OCI-LY7 (cell line): Measurements from ENCODE around the gene ARL14EP. TPM values are rescaled to one million over a fixed set of nuclear protein-coding genes. Genes with fewer than 3 reads are reported as not detected.

Experiments used
- BruUV-seq: library from RNA; stranded (reverse); fragments of 400-500 nt; replicated peaks from 2 replicates; lab custom pipeline; 2021; lab: Mats Ljungman, UMichigan
- CTCF ChIA-PET: fragments of 300-600 bp; sonication (Branson Sonifier 250); formaldehyde crosslinking; loops from one replicate; lab custom pipeline; 2022; ENCODE audit warnings: antibody characterized with exemption; ENCODE audit not compliant: unreplicated experiment; lab: Charles Lee
- POLR2A ChIA-PET: fragments of 300-600 bp; sonication (Branson Sonifier 250); formaldehyde crosslinking; loops from one replicate; lab custom pipeline; 2022; ENCODE audit warnings: antibody characterized with exemption; lab: Charles Lee
- DNase-seq: peaks from one replicate; pipeline ENCODE4 v3.0.0-alpha.2; 2015; ENCODE audit warnings: low spot score
- H2AFZ ChIP-seq: fragments of 200-600 bp; sonication (generic), shearing (Covaris generic); 2 replicates; pipeline ENCODE4 v1.6.1; 2014; ENCODE audit warnings: mild to moderate bottlenecking, antibody characterized with exemption, low read length, moderate library complexity
- H3K27ac ChIP-seq: fragments of 200-600 bp; sonication (generic); 2 replicates; pipeline ENCODE4 v1.5.1; 2014; ENCODE audit warnings: mixed run types, low read depth, mild to moderate bottlenecking, moderate library complexity, low read length, inconsistent platforms; ENCODE audit not compliant: poor library complexity, severe bottlenecking
- H3K36me3 ChIP-seq: fragments of 200-600 bp; sonication (generic); 2 replicates; pipeline ENCODE4 v1.6.1; 2014; ENCODE audit warnings: mild to moderate bottlenecking, antibody characterized with exemption, low read length, moderate library complexity, mixed read lengths; ENCODE audit not compliant: insufficient read depth
- H3K4me1 ChIP-seq: fragments of 200-600 bp; sonication (generic); 2 replicates; pipeline ENCODE4 v1.5.1; 2014; ENCODE audit warnings: mild to moderate bottlenecking, low read length; ENCODE audit not compliant: insufficient read depth, poor library complexity, severe bottlenecking
- H3K4me2 ChIP-seq: fragments of 200-600 bp; sonication (generic); 2 replicates; pipeline ENCODE4 v1.6.1; 2014; ENCODE audit warnings: mild to moderate bottlenecking, low read length
- H3K4me3 ChIP-seq: fragments of 200-600 bp; sonication (generic); 2 replicates; pipeline ENCODE4 v1.5.1; 2014; ENCODE audit warnings: mild to moderate bottlenecking, low read depth, low read length; ENCODE audit not compliant: poor library complexity, severe bottlenecking
- H3K79me2 ChIP-seq: fragments of 200-600 bp; sonication (generic); 2 replicates; pipeline ENCODE4 v1.6.1; 2016; ENCODE audit warnings: low read depth, mild to moderate bottlenecking, low read length, moderate library complexity, mixed read lengths; ENCODE audit not compliant: insufficient read depth
- H3K9me2 ChIP-seq: fragments of 200-600 bp; sonication (generic); 2 replicates; pipeline ENCODE4 v1.6.1; 2016; ENCODE audit warnings: mild to moderate bottlenecking, low read length, mixed read lengths; ENCODE audit not compliant: insufficient read depth
- H3K9me3 ChIP-seq: fragments of 200-600 bp; sonication (generic); 2 replicates; pipeline ENCODE4 v1.6.1; 2014; ENCODE audit warnings: mild to moderate bottlenecking, mixed run types, low read length, mixed read lengths
- H4K20me1 ChIP-seq: fragments of 200-600 bp; sonication (generic); 2 replicates; pipeline ENCODE4 v1.6.1; 2014; ENCODE audit warnings: mild to moderate bottlenecking, antibody characterized with exemption, low read length, moderate library complexity, mixed read lengths; ENCODE audit not compliant: insufficient read depth
- CTCF ChIP-seq: fragments of 200-600 bp; sonication (generic); conservative IDR thresholded peaks from 2 replicates; pipeline ENCODE4 v1.5.1; 2014; ENCODE audit warnings: mild to moderate bottlenecking, antibody characterized with exemption, low read length, moderate library complexity, mixed read lengths
- EZH2phosphoT487 ChIP-seq: fragments of 200-600 bp; sonication (generic); IDR thresholded peaks from 2 replicates; pipeline ENCODE4 v1.6.1; 2018; ENCODE audit warnings: low read depth, borderline replicate concordance, mild to moderate bottlenecking, mixed run types, antibody characterized with exemption, low read length, moderate library complexity, mixed read lengths
- intact Hi-C: fragments of 100-400 bp; cut with micrococcal nuclease; formaldehyde crosslinking; loops from one replicate; pipeline ENCODE4 v1.10.0; 2022; ENCODE audit not compliant: unreplicated experiment
- total RNA-seq, 2 experiments: library from RNA; depleted of rRNA in 1 of 2; stranded (reverse); fragments of >200 nt in 1 of 2; shearing (Covaris generic) in 1 of 2; gene quantifications; 2 replicates each; pipeline ENCODE4 v1.2.3, GENCODE V29; 2014 to 2022

The ARL14EP gene
- total RNA-seq, 2 experiments from 2014 or later, result 37.8 to 51.5 TPM

DNA sequence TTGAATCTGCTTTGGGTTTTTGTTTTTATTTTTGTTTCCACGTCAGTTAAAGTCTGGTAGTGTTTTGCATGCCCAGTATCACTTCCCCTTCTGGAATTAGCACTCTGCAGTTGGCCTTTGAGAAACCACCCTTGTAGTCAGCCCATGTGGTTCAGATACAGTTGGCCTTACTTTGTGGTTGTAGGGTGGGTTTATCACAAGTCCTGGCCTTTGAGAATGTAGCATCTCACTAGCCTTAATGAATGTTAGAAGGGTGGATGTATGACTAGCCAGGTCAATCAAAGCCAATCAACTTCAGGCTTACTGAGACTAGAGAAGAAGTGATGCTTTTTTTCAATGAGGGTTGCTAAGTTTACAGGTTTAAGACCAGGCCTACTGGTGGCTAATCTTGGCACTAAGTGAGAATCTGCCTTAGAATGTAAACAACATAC lies 19.8 kb downstream of the ARL14EP start:
- no peaks in the 10 kb centered on the region for H4K20me1 ChIP-seq
- H3K27ac ChIP-seq, result peak overlapping the region; percentile 99
- no peaks in the 10 kb centered on the region for H3K9me2 ChIP-seq
- no TSS peak for BruUV-seq
- peak overlapping the region; percentile 70 for H3K4me2 ChIP-seq
- intact Hi-C loops, result loop anchor here (1.0 to 10.0 kb wide), 3 partner anchors 19 to 512 kb away; partner anchors contain the start of gene ARL14EP
- POLR2A ChIA-PET, result interaction anchor here (1.6 to 3.6 kb wide), 2 partner anchors 13 to 19 kb away, joined by 7 to 76 read pairs; partner anchors contain the start of gene ARL14EP
- TF ChIP-seq EZH2phosphoT487 (no peak), CTCF (no peak)
- peaks cover 64% of the 10 kb centered on the region for H3K36me3 ChIP-seq
- peaks cover 52% of the 10 kb centered on the region; the same call in 1 of the 2 replicates for H3K79me2 ChIP-seq
- CTCF ChIA-PET, result no interaction called here
- peaks cover 23% of the 10 kb centered on the region for H3K9me3 ChIP-seq
- H3K4me3 ChIP-seq, result peak overlapping the region; percentile 52
- H3K4me1 ChIP-seq, result peaks cover 65% of the 10 kb centered on the region
- peak; percentile 94 for DNase-seq
- H2AFZ ChIP-seq, result peak overlapping the region; percentile 37; the same call in 1 of the 2 replicates

DNA sequence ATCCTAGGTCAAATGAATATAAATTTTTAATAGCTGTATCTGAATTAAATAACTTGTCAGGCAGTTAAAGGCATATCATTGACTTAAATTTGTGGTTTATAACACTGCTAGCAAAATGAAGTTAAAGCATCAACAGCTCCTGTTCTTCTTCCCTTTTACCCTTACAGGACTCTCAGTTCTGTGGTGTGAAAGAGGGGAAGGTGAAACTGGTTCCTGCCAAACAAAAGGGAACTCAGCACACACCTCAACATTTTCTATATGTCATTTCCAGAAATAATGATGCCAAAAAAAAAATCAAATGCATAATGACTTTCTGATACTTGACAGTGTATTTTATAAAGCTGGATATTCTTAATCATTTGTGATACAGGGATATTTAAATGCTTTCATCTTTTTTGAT lies 21.2 kb downstream of the ARL14EP start:
- Histone ChIP-seq H3K4me3 (peak overlapping the region; percentile 47), H3K9me2 (no peaks in the 10 kb centered on the region), H4K20me1 (no peaks in the 10 kb centered on the region), H2AFZ (no peak overlapping the region; the same call in 1 of the 2 replicates), H3K4me2 (peak overlapping the region; percentile 74), H3K9me3 (peaks cover 23% of the 10 kb centered on the region), H3K27ac (peak overlapping the region; percentile 99), H3K36me3 (peaks cover 51% of the 10 kb centered on the region), H3K4me1 (peaks cover 60% of the 10 kb centered on the region), H3K79me2 (peaks cover 44% of the 10 kb centered on the region; the same call in 1 of the 2 replicates)
- ChIA-PET POLR2A (interaction anchor here (0.5 to 3.6 kb wide), 6 partner anchors 14 to 1583 kb away, joined by 3 to 76 read pairs (median 4); partner anchors contain the start of gene ARL14EP), CTCF (interaction anchor here (0.7 kb wide), 1 partner anchor 17 kb away, joined by 3 read pairs; no protein-coding TSS in a partner anchor)
- peak; percentile 56 for DNase-seq
- BruUV-seq, result no TSS peak
- intact Hi-C loops, result loop anchor here (5.0 to 10.0 kb wide), 2 partner anchors 137 to 511 kb away; no protein-coding TSS in a partner anchor
- TF ChIP-seq EZH2phosphoT487 (no peak), CTCF (no peak)

- Histone ChIP-seq H3K79me2 (peaks cover 28% of the 10 kb centered on the region; the same call in 1 of the 2 replicates), H3K4me2 (no peak overlapping the region), H4K20me1 (no peaks in the 10 kb centered on the region), H2AFZ (no peak overlapping the region), H3K9me2 (no peaks in the 10 kb centered on the region), H3K36me3 (peaks cover 37% of the 10 kb centered on the region), H3K4me1 (peaks cover 45% of the 10 kb centered on the region), H3K4me3 (no peak overlapping the region), H3K9me3 (peaks cover 23% of the 10 kb centered on the region), H3K27ac (no peak overlapping the region)
- intact Hi-C loops, result loop anchor here (2.0 to 10.0 kb wide), 2 partner anchors 509 to 573 kb away; no protein-coding TSS in a partner anchor
- TF ChIP-seq CTCF, result no peak
- CTCF ChIA-PET, result no interaction called here
- BruUV-seq, result no TSS peak
- DNase-seq, result no peak
- POLR2A ChIA-PET, result interaction anchor here (3.6 kb wide), 1 partner anchor 22 kb away, joined by 76 read pairs; the partner anchor contains the start of gene ARL14EP
Measured at GRCh38 chr11:30345644-30346043, 22.7 kb downstream of the ARL14EP start.
